ENCODE data around the gene PTPRD.
A peak's percentile ranks its signal among the peaks of the same experiment; 100 is the strongest.

PTPRD gene

DNA sequence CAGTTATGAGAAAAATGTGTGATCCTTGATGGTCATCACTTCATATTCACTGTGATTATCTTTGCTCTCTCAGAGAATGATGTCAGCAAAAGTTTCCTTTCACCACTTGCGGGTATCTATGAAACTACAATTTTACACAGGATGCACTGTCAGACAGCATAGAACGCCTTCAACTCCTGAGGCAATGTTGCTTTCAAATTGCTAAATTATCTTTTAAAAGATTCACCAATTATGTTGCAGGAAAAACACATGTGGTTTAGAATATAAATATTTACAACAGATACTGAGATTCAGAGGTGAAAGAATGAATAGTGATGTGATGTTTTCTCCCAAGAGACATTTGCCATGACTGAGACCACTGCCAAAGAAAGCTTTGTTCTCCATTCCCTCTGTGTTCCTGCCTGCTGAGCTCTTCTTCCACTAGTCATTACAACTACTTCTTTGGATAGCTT is 1933.4 kb downstream of the PTPRD start:
- DNase-seq (ENCODE audit: low spot score) = no peak

DNA sequence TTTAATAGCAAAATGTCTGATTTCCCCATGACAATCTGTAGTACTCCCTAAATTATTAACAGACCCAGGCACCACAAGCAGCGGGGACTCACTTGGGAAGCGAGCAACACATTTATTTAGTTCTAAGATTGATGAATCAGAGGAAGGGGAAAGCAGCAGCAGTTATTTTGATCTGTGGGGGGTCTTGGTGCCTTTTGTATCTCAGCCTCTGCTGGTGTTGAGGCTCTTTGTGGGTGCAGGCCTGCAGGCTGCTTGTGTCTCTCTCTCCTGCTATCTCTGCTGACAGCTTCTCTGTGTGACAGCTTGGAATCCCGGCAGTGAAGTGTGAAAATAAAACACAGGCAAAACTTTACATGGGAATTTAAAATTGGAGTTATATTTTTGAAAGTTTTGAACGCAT is 1935.1 kb downstream of the PTPRD start:
- no peak for DNase-seq (ENCODE audit: low spot score)

DNA sequence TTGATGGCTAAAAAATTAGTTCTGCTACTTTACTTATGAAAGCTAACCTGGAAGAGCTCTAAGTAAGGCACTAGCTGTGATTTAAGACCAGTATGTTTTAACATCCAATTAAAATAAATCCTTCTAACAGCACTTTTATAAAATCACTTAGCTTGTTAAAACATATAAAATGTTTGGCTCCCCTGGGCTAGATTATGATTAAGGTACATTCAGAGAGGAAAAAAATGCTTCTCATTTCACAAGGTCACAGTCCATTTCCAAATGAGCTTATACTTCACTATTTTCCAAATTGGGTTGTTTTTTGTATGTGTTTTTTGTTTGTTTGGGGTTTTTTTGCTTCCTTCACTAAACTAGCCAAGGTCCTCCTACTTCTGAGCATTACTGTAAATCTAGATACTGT is 1938.3 kb downstream of the PTPRD start:
- DNase-seq (ENCODE audit: low spot score) = no peak

DNA sequence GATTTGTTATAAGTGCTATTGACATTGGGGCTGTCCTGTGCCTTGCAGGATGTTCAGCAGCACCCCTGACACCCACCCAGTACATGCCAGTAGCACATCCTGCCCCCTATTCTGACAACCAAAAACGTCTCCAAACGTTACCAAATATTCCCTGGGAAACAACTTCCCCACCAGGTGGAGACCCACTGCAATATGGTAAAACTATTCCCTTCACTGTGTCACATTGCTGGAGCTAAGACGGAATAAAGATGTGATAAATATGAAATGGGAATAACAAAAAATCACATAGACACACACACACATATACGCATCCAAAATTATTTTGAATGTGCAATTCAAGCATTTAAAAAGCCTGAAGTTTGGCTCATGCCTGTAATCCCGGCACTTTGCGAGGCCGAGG is 1939.0 kb downstream of the PTPRD start:
- DNase-seq (ENCODE audit: low spot score) = no peak

DNA sequence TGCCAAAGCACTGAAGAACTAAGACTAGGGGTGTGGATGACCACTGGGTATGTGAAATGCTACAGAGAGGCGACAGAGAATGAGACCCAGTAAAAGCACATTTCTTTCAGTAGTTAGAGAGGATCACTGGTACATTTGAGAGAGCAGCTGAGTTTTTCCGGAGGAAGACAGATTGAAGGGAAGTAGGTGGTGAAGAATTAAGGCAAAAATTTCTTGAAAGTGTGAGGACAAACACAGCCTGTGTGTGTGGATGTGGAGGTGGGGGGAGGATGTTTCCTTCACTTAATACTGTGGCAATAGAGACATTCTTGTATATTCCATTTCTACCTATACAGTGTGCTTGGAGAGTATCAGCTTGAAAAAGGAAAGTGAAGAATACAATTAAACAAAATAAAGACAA is 1942.1 kb downstream of the PTPRD start:
- DNase-seq (ENCODE audit: low spot score) = no peak

DNA sequence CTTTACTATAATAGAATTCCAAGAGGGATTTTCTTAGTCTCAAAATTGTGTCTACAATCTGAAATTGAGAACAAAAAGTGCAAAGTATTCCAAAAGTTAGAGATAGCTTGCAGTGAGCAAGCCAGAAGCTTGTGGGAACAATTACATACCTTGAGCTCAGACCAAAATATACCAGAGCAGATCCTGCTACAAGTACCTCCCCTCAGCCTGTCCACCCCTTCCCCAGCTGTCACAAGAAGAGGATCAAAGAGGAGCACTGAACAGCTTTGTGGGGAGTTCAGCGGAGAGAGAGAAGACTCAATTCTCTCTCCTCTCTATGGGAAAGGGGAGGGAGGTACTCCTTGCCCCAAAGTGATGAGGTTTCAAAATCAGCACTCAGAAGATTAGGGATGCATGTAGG is 1944.1 kb downstream of the PTPRD start:
- DNase-seq (ENCODE audit: low spot score) = no peak

DNA sequence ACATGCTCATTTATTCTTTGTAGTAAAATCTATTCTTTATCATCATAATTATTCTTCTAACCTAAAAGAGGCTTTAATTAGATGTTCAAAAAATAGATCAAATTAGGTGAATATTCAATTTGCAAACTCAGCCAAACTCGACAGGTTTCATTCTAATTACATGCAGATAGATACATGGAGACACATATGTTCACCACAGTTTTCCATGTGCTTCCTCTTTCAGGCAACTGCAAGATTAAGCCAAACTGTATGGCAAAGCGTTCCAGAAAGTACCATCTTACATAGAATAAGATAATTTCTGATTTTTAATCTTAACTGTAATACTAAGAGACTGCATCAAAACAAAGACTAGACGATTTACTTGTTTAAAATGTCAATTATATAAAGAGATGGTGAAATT is 1944.6 kb downstream of the PTPRD start:
- no peak for DNase-seq (ENCODE audit: low spot score)

DNA sequence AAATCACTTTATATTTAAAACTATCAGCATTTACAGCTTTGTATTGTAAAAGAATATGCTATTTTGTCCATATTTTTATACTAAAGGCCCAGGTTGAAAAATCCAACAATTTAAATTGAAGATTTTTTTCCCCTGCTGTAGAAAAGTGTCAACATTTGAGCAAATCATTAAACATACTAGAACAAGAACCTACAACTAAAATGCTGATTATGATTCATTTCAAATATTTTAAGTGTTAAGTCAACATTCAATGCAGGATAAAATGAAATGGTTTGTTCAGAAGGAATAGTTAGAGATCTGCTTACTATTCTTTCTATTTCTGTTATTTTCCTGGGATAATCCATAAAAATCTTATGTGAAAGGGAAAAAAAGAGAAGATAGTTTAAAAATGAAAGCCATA is 1946.7 kb downstream of the PTPRD start:
- no peak for DNase-seq (ENCODE audit: low spot score)

DNA sequence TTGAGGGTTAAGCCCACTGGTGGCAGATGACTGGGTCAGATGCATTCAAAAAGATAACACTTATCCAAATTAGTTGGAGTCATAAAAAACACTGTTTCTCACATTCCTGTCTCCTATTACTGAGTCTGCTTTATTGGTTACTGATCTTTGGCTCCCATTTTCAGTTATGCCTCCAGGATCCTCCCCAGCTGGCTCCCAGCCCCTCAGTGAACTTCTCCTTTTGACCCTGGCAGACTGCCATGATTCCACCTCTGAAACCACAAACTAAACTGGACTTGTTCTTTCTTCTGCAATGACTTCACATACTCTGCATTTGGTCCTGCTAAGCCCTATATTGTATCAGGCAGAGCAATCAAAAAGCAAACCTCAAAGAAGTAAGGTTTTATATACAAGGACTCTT is 1952.4 kb downstream of the PTPRD start:
- DNase-seq (ENCODE audit: low spot score) = no peak

DNA sequence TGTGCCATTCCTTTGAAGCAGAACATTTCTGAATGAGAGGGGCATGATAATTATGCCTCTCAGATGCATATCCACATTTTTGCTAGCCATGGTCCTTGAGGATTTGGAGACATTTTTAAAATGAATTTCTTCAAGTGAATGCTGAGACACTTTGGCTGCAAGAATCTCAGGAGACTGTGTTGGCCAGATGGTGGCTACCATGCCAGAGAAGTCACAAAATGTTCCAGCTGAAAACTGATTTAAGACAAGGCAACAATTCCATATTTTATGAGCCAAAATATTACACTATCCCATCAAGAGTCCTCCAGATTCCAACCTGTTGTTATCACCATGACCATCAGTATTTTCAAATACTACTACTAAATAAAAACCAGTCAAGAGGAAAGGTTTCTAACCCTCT is 1953.7 kb downstream of the PTPRD start:
- DNase-seq (ENCODE audit: low spot score) = no peak

DNA sequence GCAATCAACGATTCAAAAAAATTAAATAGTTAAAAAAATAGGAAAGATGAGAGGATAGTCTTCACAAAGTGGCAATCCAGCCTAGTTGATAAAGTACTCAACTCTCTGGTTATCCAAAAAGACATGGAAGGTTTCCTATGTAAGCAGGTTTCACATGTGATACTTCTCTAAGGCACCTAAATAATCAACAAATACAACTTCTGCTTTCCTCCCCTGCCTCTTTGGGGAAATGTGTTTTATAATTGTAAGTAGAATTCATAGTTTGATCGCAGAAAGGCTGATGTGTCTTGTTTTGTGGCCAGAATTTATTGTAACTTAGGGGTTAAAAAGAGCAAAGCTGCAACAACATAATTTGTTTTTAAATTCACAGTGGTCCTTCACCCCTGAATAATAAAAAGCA is 1957.7 kb downstream of the PTPRD start:
- DNase-seq (ENCODE audit: low spot score) = no peak

DNA sequence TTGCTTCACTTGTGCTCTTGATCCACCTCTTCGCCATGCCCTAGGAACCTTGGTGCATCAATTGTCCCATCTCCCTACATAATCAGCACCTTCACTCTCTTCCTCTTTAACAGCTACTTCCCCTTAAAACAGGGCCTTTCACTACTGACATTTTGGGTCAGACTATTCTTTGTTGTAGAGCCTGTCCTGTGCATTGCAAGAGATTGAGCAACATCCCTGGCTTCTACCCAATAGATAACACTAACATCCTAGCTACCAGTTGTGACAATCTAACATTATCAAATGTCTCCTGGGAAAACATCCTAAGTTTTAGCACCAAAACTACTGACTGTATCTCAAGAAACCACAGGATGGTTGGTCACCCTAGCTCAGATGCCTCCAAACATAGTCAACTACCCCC is 1958.9 kb downstream of the PTPRD start:
- DNase-seq (ENCODE audit: low spot score) = no peak

DNA sequence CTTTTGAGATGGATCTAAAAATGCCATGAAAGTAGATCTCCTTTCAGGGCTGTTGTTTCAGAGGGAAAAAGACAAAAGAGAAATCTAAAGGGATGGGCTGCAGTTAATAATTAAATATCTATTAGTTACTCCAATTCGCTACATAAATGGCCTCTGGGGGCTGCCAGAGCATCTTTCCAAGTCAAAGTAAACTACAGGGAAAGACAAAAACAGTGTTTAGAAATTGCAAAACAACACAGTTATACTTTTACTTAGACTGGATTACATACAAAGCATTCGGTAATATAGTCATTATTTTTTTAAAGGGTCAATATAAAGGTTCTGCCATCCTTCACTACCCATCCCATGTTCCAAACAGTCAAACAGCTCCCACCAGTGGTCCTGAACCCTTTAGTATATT is 1959.7 kb downstream of the PTPRD start:
- DNase-seq (ENCODE audit: low spot score) = no peak

DNA sequence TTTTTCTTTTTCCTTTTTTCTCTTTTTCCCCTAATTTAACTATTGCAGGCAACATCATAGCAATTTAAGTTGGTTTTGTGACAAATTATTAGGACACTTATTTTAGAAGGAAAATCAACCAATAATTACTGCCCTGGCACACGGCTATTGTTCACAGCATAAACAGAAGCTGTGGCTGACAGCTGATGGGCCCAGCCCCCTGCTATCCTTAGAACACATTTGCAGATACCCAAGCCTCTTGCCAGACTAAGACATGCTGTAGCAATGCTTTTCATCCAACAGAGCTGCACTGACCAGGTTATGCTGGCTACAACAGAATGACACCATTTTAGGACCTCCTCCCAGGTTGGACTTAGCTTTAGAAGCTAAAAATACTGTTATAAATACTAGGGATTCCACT is 1960.5 kb downstream of the PTPRD start:
- no peak for DNase-seq (ENCODE audit: low spot score)

DNA sequence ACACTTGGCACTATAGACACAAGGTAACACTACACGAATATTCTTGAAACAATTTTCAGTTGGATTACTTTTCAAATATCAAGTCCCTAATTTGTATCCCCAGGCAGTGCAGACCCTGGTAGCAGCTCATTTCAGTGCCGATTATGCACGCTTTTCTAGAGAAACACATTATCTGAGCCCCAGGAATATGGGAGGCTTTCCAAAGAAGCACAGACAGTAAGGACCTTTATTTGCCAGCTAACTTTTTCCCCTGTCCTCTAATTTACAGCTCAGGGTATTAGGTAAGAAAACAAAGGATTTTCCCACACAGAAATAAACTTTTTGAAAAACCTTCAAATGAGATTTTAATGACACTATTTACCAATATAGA is 1961.0 kb downstream of the PTPRD start:
- no peak for DNase-seq (ENCODE audit: low spot score)

DNA sequence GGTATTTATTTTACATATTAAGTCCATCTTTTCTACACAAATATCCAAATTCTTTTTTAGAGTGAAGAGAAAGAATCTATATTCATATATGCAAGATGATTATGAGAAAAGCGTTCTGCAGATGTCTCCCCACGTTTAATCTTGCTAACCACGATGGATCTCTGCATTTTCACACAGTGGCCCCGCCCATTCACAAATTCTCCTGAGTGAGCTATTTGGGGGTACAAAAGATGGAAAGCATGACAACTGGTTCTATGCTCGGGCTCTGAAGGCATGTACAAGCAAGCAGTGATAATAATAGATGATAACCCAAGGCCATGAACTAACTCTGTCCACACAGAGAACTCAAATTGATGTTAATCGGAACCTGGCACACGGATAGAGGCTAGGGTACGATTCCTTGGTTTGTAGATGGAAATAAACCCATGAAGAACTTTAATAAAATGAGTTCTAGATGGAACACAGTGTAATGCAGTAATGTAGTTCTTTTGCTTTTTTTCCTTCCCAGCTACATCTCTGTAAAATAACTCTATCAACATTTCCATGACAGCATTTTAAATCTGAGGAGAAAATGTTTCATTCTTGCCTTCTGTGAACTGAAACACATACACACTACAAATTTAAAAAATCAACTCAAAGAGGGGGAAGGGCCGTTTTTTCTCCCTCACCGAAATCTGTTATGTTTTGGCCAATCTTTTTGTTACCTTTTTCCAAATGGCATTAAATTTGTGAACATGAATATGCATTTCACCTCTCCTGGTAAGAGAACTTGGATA is 1961.5 kb downstream of the PTPRD start:
- no peak for DNase-seq (ENCODE audit: low spot score)

DNA sequence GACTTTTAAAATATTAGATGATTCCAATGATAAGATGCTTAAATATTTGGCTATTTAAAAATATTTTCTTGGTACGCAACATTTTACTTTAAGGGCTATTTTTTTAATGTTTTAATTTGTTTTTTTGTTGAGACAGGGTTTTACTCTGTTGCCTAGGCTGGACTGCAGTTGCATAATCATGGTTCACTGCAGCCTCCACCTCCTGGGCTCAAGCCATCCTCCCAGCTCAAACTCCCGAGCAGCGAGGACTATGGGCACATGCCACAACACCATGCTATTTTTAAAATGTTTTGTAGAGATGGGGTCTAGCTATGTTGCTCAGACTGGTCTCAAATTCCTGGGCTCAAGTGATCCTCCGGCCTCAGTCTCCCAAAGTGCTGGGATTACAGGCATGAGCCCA is 1963.0 kb downstream of the PTPRD start:
- no peak for DNase-seq (ENCODE audit: low spot score)

DNA sequence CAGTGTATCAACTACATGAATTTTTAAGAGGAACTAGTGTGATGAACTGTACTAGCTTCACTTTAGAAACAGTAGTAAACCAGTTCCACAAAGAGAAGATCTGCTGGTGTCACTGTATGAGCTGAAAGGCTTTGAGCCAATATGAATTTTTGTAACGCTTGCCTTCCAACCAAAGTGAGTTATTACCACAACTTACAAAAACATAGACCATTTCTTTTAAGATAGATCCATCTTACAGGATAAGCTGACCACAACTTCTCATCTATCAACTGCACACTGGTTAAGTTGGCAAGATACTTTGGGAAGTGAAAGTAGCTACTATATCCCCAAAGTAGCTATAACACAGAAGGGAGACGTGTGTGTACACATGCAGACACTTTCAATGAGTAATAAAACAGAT is 1963.6 kb downstream of the PTPRD start:
- DNase-seq (ENCODE audit: low spot score) = peak; percentile 38

DNA sequence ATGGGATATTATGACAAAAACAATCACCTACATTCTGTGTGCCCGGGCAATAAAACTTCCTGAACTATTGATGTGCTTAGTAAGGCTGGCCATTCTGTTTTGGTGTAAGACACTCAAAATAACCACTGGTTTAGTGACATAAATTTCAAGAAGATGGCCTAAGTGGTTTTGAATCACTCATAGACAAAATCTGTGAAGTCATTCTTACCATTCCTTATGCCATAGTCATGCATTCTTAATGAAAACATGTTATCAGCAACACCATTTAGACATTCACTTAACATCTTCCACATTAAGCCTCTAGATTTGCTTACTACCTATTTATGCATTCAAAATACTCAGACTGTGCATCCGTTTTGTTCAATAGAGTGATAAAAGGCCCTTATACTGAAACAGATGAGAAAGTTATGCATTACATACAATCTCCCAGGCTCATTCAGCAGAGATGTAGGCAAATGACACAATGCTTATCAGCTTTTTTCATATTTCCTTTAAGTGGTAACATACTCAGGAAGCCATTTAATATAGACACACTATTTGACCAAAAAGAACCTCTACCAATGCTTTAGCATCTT is 1964.4 kb downstream of the PTPRD start:
- no peak for DNase-seq (ENCODE audit: low spot score)

DNA sequence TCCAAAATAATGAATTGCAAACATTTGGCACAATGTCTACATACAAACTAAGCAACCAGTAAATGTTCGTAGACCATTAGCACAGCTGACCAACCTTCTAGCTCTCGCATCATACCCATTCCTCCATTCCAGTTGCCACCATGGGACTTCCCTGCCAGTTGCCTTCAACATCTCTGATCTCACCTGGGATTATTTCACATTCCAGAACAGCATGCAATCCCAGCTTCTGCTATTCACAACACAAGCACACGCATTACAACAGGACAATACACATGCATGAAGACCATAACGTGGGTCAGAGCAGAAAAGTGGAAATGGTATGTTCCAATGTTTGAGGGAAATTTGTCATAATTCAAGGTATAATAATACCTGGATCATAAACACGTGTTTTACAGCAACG is 1965.0 kb downstream of the PTPRD start:
- no peak for DNase-seq (ENCODE audit: low spot score)

DNA sequence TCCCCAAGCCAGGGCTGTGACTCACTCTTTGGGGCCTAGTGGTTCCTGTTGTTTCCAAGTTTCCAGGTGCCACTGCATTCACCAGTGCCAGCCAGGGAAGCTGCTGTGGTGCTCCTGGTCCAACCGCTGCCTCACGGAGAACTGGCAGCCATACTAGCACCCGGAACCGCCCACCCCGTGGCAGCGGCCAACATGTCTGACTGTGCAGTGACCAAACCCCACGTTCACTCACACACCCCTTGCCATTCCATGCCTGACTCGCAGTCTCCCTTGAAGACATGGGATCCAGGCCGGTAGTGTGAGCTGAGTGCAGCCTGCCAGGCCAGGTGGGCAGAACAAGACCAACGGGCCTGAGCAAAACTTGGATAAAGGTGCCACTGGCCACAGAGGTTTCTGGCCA is 1968.2 kb downstream of the PTPRD start:
- DNase-seq (ENCODE audit: low spot score) = no peak

DNA sequence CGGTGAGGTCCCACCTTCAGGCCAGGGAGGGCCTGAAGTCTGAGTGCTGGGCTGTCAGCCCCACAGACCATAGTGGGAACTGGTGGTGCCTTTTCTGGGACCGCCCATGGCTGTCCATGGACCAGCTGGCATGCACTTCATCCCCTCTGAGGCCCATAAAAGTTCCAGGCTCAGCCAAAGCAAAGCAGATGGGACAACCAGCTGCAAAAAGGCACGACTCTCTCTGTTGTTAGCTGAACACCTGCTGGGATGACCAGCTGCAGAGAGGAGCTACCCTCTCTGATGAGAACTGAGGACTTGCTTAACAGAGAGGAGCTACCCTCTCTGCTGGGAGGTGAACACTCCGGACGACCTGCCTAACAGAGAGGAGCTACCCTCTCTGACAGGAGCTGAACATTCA is 1968.9 kb downstream of the PTPRD start:
- DNase-seq (ENCODE audit: low spot score) = no peak

DNA sequence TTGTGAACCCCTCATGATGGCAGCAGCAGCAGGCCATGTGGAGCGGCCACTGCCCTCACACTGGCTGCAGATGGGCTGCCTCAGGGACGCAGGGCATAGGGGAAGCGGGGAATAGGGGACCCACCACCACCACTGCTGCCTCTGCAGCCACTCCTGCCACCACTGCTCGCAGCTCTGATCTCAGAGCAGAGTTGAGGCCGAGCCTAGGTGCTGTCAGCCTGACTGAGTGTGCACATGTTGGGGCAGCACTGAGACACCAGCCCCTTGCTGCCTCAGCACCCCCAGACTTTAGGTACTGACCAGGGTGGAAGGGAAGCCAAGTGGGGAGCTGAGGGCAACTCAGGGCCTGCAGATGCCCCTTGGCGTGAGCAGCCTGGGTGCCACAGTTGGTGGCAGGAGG is 1969.3 kb downstream of the PTPRD start:
- no peak for DNase-seq (ENCODE audit: low spot score)

DNA sequence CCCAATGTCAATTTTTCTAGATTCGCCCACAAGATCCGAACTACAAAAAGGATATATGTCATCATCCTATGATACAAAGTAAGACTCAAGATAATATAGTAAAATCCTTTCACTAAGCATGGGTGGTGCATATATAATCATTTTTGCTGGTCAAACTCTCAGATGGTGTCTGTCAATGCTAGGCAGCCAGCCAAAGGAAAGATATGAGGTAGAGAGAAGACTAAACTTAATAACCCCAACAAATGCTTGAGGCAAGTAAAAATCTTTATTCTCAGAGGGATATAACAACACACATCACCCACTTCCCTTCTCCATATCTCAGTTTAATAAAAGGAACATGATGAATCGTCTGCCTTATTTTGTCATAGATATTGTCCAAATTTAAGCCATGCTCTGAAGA is 1972.0 kb downstream of the PTPRD start:
- DNase-seq (ENCODE audit: low spot score) = no peak
